Measurements from ENCODE around the gene ABCD4.
"Not testable (repeated sequence)": the region's sequence is repeated elsewhere in the genome, so short reads cannot be mapped to it uniquely, and the experiment has no call there.

Gene ABCD4

DNA sequence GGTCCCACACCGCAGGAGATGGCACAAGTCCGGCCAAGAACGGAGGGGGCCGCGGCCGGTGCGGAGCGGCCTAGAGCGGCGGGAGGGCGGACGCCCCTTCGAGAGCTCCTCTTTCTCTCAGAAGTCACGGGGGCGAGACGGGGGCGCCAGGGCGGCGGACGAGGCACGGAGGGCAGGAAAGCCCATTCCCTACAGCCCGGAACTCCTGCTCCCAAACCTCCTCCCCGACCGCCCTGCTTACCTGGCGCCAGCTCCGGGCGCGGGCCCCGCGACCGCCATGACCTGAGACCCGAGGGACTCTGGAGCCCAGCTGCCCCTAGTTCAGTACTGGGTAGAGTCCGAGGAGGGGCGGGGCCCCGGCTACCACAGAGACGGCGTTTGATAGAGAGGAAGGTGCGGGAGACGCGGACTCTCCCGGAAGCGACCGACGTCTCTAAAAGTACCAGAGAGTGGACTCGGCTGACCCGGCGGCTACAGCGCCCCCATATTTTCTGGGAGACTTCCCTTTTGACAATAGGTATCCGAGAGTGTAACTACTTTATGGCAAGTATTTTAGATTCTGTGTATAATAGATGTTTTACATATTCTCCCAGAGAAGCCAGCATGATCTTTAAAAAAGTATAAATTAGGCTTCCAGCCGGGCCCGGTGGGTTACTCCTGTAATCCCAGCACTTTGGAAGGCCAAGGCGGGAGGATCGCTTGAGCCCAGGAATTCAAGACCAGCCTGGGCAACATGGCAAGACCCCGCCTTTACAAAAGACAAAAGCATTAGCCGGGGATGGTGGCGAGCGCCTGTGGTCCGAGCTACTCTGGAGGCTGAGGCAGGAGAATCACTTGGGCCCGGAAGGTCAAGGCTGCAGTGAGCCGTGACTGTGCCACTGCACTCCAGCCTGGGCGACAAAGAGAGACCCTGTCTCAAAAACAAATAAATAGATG is at the start of gene ABCD4:
TSS of gene ABCD4 (minus strand) at position 301 of the 936 bp plus-strand sequence. CDS start at position 279, 22 bp downstream.
- DNase-seq (ENCODE audit: low read depth): peak; percentile 82

- no peak for DNase-seq (ENCODE audit: low read depth)
These were observed 48.2 kb upstream of the ABCD4 start for GRCh38 chr14:74350928-74351323.

- no peak for DNase-seq (ENCODE audit: low read depth)
These were observed 47.6 kb upstream of the ABCD4 start for GRCh38 chr14:74350211-74350927.

GRCh38 chr14:74349757-74350156 is 47.0 kb upstream of the ABCD4 start:
- no peak for DNase-seq (ENCODE audit: low read depth)

GRCh38 chr14:74348735-74349463 is 46.2 kb upstream of the ABCD4 start:
- DNase-seq (ENCODE audit: low read depth): no peak

DNA sequence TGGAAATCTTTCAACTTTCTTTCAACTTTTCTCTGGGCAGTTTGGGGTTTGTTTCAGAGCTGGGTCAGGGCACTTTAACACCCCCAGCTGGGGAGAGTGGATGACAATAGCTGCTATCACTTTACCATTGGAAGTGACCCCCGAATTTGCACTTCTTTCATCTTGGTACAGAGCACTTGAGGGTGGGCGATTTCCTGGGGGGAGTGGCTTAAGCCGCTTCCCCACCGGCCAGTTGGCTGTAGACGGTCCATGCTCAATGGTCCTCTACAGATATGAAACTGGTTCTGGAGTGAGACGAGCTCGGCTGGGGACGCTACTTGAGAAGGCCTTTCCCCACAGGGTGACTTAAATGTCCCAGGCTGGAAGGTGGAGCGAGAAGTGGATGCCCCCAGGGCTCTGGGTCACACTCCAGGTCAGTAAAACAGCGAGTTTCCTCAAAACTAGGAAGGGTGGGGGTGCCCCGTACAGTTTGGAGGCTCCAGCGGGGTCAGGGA is 45.6 kb upstream of the ABCD4 start, which contains the start of gene VRTN:
TSS of gene VRTN (plus strand) at position 231 of the 494 bp plus-strand sequence. CDS start 8,313 bp downstream, outside the sequence.
- DNase-seq (ENCODE audit: low read depth): no peak

DNA sequence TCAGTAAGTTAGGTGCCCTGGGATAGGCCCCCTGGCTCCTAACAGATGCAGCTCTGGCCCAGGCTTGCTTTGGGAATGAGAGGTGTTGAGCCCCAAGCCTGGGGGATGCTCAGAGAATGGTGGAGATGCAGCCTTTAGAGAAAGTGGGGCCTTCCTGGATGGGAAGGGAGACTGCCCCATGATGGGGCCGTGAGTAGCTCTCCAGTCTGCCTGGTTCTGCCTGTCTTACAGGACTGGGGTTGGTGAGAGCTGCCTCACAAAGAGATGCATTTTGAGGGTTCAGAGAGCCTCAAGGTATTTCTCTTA is 45.0 kb upstream of the ABCD4 start:
- DNase-seq (ENCODE audit: low read depth): no peak

DNA sequence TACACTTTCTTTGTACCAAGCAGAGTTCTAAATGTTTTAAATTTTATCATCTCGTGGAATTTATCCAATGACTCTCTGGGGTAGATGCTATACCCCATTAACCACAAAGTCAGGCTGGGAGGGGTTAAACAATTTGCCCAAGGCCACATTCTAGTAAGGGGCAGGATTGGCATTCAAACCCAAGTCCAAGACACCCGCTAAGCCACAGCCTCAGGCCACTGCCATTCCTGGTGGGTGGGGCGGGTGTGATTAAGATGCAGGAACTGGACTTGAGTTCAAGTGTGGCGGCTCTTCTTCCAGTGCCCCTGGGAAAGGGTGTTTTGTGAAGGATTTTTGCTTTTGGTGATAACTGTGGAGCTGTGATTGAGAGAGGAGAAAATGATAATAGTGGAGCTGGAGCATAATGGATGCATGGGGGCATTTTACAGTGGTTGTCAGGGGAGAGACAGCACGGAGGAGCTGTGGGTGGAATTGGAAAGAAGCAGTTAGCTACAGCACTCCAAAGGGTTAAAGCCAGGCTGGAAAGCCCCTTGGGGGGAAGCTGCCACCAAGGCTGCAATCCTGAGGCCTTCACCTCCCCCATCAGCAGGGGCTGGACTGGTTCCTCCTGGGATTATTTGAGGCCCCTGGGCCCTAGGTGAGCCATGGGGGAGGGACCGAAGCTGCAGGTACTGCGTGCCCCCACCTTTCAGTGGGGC is 44.5 kb upstream of the ABCD4 start:
- no peak for DNase-seq (ENCODE audit: low read depth)

GRCh38 chr14:74346341-74346740 is 43.6 kb upstream of the ABCD4 start:
- DNase-seq (ENCODE audit: low read depth): no peak

DNA sequence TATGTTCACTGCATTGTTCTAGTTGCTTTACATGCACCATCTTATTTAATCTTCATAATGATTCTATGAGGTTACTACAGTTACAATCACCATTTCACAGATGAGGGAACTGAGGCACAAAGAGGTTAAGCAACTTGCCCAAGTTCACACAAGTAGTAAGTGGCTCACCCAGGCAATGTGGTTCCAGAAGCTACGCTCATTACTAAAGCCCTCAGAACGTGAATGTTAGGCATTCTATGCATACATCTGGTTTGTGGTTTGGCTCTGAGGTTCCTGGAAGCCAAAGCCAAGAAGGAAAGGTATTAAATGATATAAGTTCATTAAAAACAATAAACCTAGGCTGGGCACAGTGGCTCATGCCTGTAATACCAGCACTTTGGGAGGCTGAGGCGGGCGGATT is 31.2 kb upstream of the ABCD4 start:
- DNase-seq (ENCODE audit: low read depth): no peak

- DNase-seq (ENCODE audit: low read depth): not testable (repeated sequence)
These were observed 27.3 kb upstream of the ABCD4 start for GRCh38 chr14:74329950-74330552.

DNA sequence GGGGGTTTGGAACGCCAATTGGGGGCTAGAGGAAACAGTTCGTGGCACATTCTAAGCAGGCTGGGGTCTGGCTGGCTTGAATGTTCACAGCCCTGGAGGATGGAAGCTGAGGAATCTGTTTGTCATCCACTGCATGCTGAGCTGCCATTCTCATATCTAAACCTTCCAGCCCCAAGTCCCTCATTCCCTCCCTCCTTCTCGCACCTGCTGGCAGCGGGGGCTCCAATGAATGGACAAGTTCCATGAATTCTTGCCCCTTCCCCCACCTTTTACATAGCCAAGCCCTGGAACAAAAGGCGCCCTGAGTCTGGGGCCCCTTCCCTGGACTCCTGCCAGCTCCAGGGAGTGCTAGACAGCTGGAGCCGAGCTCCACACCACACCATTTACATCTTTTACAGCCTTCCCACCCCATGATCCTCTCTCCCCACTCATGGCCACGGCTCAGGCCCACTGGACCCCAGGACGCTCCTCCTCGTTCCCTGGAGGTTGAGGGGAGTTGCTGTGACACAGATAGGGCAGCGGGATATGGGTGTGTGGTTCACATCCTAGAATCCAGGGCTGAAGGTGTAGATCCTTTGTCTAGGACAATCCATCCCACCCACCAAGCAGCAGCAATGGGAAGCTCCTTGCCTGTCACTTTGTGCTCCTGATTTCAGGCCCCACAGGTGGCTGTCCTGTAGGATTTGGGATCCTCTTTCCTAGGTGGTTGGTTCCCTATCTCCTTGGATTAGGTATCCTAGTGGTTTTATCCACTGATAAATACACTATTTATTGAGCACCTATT is 23.8 kb upstream of the ABCD4 start:
- no peak for DNase-seq (ENCODE audit: low read depth)

- no peak for DNase-seq (ENCODE audit: low read depth)
These were observed 22.7 kb upstream of the ABCD4 start for GRCh38 chr14:74325446-74325845.

- DNase-seq (ENCODE audit: low read depth): no peak
These were observed 22.2 kb upstream of the ABCD4 start for GRCh38 chr14:74324931-74325361.

- no peak for DNase-seq (ENCODE audit: low read depth)
These were observed 11.8 kb upstream of the ABCD4 start for GRCh38 chr14:74314576-74314975.

- no peak for DNase-seq (ENCODE audit: low read depth)
These were observed 10.9 kb upstream of the ABCD4 start for GRCh38 chr14:74313601-74314000.

DNA sequence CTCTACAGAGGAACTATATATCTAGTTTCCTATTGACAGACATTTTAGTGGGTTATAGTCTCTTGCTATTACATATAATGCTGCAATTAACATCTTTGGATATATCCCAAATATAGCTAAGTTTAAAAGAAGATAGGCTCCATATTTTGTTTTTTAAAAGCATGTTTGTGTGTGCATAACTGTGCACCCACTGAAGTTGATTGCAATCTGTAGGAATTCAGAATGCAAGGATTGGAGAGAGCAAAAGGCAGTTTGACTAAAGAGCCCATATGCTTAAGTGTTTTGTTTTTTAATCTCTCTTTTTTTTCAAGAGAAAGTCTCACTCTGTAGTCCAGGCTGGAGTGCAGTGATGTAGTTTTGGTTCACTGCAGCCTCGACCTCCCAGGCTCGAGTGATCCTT is 9.4 kb upstream of the ABCD4 start:
- no peak for DNase-seq (ENCODE audit: low read depth)

DNA sequence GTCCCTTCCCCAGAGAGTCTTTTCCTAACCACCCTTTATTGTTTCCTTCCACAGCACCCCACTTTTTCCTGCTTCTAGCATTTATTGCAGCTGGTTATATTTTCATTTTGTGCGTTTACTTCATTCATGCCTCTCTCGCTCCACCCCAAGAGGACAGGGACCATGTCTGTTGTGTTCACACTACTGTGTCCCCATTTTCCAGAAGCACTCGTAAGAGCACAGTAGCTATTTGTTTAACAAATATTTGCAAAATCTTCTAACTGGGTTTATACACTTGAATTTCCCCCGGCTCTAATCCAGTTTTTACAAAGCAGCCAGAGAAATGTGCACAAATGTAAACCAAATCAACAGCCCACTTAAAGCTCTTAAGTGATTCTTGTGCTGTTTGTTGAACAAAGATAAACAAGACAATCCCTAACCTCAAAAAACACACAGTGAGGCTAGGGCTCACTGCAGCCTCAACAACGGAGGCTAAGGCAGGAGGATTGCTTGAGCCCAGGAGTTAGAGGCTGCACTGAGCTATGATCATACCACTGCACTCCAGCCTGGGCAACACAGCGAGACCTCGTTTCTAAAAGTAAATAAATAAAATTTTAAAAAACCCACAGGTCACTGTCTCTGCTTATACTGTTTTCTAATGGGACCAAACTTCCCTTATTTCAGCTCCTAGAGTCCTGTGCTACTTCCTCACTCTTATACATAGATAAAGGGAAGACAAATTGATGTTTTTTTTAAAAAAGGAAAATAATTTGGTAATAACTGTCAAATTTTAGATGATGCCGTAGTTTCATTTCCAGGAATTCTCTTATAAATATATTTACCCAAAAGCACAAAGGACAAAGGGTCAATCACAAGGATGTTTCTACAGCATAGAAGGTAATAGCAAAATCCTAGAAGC is 6.6 kb upstream of the ABCD4 start:
- DNase-seq (ENCODE audit: low read depth): no peak

DNA sequence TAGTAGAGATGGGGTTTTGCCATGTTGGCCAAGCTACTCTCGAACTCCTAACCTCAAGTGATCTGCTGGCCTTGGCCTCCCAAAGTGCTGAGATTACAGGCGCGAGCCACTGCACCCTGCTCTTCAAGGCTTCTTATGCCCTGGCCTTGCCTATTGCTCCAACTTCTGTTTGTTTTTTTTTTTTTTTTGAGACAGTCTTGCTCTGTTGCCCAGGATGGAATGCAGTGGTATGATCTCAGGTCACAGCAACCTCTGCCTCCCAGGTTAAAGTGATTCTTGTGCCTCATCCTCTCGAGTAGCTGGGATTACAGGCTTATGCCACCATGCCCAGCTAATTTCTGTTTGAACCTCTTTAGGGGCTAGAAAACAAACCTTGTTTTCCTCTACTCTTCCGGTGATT is 6.0 kb upstream of the ABCD4 start:
- DNase-seq (ENCODE audit: low read depth): no peak

Measured in activated T-cell treated with anti-CD3 and anti-CD28 coated beads for 24 hours (primary cell).